Endothelial cell (in vitro differentiated cells): Measurements from ENCODE around the gene CYB5D1. TPM values are rescaled to one million over a fixed set of nuclear protein-coding genes. Genes with fewer than 3 reads are reported as not detected.

Experiments used
- DNase-seq: peaks from one replicate; pipeline ENCODE4 v3.0.0; 2021; ENCODE audit warnings: low spot score
- H3K27ac Mint-ChIP-seq: one replicate; pipeline ENCODE4 v1.8.0; 2021; ENCODE audit warnings: mixed read lengths, inconsistent platforms; ENCODE audit not compliant: unreplicated experiment
- H3K27me3 Mint-ChIP-seq: one replicate; pipeline ENCODE4 v1.8.0; 2021; ENCODE audit warnings: mild to moderate bottlenecking, moderate library complexity, mixed read lengths, inconsistent platforms; ENCODE audit not compliant: unreplicated experiment
- H3K36me3 Mint-ChIP-seq: one replicate; pipeline ENCODE4 v1.8.0; 2021; ENCODE audit warnings: mild to moderate bottlenecking, low read depth, mixed read lengths, inconsistent platforms; ENCODE audit not compliant: unreplicated experiment
- H3K4me1 Mint-ChIP-seq: one replicate; pipeline ENCODE4 v1.8.0; 2021; ENCODE audit warnings: mild to moderate bottlenecking, mixed read lengths, inconsistent platforms; ENCODE audit not compliant: unreplicated experiment
- H3K4me3 Mint-ChIP-seq: one replicate; pipeline ENCODE4 v1.8.0; 2021; ENCODE audit warnings: mild to moderate bottlenecking, mixed read lengths, inconsistent platforms; ENCODE audit not compliant: unreplicated experiment
- H3K9me3 Mint-ChIP-seq: one replicate; pipeline ENCODE4 v1.8.0; 2021; ENCODE audit warnings: mixed read lengths, inconsistent platforms; ENCODE audit not compliant: unreplicated experiment
- total RNA-seq: library from RNA; stranded (reverse); fragmentation: NEBNext Ultra II Directional; extraction: Animal tissue kit (Norgen Biotek cat#: 25700); gene quantifications from one replicate; pipeline ENCODE4 v1.2.1, GENCODE V29; 2021; ENCODE audit not compliant: unreplicated experiment
- TF ChIP-seq, protein P1 (sequence below): fragments of 200-600 bp; sonication (generic); IDR thresholded peaks from one replicate; pipeline ENCODE4 v1.5.0; 2021; ENCODE audit warnings: antibody characterized with exemption; ENCODE audit not compliant: unreplicated experiment

CYB5D1 gene
- total RNA-seq, 1 donor from 2014 or later = 6.4 TPM

DNA sequence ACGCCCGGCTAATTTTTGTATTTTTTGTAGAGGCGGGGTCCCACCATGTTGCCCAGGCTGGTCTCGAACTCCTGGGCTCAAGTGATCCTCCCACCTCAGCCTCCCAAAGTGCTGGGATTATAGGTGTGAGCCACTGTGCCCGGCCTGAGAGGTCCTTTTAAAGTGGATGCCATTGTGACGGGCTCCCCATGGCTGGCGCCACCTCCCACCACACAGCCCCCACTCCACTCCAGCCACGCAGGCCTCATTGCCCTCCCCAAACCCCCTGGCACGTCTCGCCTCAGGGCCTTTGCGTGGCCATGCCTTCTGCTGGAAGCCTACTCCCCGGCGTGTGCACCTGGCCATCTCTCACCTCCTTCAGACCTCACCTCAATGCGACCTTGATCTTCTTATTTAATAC, 35.7 kb upstream of the CYB5D1 start:
- TF ChIP-seq, protein P1, sequence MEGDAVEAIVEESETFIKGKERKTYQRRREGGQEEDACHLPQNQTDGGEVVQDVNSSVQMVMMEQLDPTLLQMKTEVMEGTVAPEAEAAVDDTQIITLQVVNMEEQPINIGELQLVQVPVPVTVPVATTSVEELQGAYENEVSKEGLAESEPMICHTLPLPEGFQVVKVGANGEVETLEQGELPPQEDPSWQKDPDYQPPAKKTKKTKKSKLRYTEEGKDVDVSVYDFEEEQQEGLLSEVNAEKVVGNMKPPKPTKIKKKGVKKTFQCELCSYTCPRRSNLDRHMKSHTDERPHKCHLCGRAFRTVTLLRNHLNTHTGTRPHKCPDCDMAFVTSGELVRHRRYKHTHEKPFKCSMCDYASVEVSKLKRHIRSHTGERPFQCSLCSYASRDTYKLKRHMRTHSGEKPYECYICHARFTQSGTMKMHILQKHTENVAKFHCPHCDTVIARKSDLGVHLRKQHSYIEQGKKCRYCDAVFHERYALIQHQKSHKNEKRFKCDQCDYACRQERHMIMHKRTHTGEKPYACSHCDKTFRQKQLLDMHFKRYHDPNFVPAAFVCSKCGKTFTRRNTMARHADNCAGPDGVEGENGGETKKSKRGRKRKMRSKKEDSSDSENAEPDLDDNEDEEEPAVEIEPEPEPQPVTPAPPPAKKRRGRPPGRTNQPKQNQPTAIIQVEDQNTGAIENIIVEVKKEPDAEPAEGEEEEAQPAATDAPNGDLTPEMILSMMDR = no peak
- no peak overlapping the region for H3K4me3 Mint-ChIP-seq
- peaks cover 3% of the 10 kb centered on the region for H3K27me3 Mint-ChIP-seq
- no peak overlapping the region for H3K27ac Mint-ChIP-seq
- DNase-seq = no peak
- H3K36me3 Mint-ChIP-seq = no peaks in the 10 kb centered on the region
- no peaks in the 10 kb centered on the region for H3K9me3 Mint-ChIP-seq
- peaks cover 13% of the 10 kb centered on the region for H3K4me1 Mint-ChIP-seq

GRCh38 chr17:7823581-7824001, 34.2 kb upstream of the CYB5D1 start:
- TF ChIP-seq, protein P1 = no peak
- no peak overlapping the region for H3K27ac Mint-ChIP-seq
- H3K36me3 Mint-ChIP-seq = no peaks in the 10 kb centered on the region
- no peaks in the 10 kb centered on the region for H3K9me3 Mint-ChIP-seq
- H3K4me3 Mint-ChIP-seq = no peak overlapping the region
- H3K27me3 Mint-ChIP-seq = peaks cover 3% of the 10 kb centered on the region
- H3K4me1 Mint-ChIP-seq = peaks cover 13% of the 10 kb centered on the region
- no peak for DNase-seq

GRCh38 chr17:7824021-7824924, 33.5 kb upstream of the CYB5D1 start:
- Mint-ChIP-seq H3K4me3 (no peak overlapping the region), H3K4me1 (peaks cover 13% of the 10 kb centered on the region), H3K9me3 (no peaks in the 10 kb centered on the region), H3K27me3 (peaks cover 3% of the 10 kb centered on the region), H3K27ac (no peak overlapping the region), H3K36me3 (no peaks in the 10 kb centered on the region)
- DNase-seq = no peak
- TF ChIP-seq, protein P1 = no peak

GRCh38 chr17:7825206-7825990, 32.4 kb upstream of the CYB5D1 start:
- TF ChIP-seq, protein P1 = no peak
- no peaks in the 10 kb centered on the region for H3K36me3 Mint-ChIP-seq
- no peaks in the 10 kb centered on the region for H3K9me3 Mint-ChIP-seq
- H3K4me3 Mint-ChIP-seq = peak overlapping the region; percentile 5
- H3K27me3 Mint-ChIP-seq = peaks cover 3% of the 10 kb centered on the region
- no peak for DNase-seq
- peak overlapping the region; percentile 1 for H3K27ac Mint-ChIP-seq
- H3K4me1 Mint-ChIP-seq = peaks cover 13% of the 10 kb centered on the region
